Activated CD4-positive, alpha-beta T cell treated with anti-CD3 and anti-CD28 coated beads, Interleukin-10, Interleukin-2, amounts not matched to agents 100 ng/mL and 50 ng/mL, durations not matched to agents 16 hours and 8 hours (primary cell): Measurements from ENCODE around the gene AEBP2.
A peak's percentile ranks its signal among the peaks of the same experiment; 100 is the strongest.
"Not testable (repeated sequence)": the region's sequence is repeated elsewhere in the genome, so short reads cannot be mapped to it uniquely, and the experiment has no call there.

Experiments used
- DNase-seq: peaks from one replicate; pipeline ENCODE4 v3.0.0-alpha.2; 2020

The AEBP2 gene

GRCh38 chr12:19456176-19456575 lies 16.9 kb downstream of the AEBP2 start:
- DNase-seq, result no peak

DNA sequence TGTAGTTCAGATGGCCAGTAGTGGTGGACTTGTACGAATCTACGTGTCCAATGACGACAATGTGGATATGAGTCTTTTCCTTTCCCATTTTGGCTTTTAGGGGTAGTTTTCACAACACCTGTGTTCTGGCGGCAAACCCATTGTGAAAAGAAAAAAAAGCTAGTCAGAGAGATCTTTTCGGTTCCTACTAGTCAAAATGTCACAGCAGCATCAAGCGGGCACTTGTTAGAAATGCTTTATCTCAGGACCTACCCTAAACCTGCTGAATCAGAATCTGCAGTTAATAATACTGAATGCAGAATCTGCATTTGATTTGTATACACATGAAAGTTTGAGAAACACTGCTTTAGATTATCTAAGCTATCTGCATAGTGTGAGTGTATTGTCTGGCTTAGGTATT lies 18.3 kb downstream of the AEBP2 start:
- no peak for DNase-seq

DNA sequence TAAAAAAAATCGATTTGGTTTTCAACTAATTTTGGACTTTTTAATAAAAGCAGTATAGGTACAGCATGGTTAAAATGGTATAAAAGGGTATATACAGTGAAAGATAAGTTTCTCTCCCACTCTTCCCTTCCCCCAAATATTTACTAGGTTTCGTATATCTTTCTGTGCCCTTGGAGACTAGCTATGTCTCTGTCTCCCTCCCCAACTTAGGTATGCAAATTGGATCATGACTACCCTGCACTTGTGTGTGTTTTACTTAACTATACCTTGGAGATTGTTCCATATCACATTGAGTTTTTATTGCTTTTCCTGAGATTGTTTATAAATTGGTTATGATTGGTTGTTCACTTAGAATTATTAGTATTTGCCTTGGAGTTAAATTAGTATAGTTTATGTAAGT lies 19.4 kb downstream of the AEBP2 start:
- no peak for DNase-seq

DNA sequence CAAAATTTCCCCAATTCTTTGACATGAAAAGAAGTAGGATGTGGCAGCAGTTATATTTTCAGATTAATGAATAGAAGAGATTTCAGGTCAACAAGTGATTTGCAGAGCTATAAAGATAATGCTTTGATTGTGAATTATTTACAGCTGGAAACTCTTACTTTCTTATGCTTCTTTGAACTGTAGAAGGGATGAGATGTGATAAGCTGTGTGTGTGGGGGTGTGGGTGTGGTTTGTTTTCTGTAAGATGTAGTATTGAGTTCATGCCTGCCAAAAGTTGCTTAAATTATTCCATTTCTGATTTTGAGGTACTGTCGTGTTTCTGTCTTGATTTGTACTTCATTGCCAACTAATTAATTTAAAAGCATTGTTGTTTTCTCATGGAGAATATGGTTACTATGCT lies 22.7 kb downstream of the AEBP2 start:
- DNase-seq, result no peak

DNA sequence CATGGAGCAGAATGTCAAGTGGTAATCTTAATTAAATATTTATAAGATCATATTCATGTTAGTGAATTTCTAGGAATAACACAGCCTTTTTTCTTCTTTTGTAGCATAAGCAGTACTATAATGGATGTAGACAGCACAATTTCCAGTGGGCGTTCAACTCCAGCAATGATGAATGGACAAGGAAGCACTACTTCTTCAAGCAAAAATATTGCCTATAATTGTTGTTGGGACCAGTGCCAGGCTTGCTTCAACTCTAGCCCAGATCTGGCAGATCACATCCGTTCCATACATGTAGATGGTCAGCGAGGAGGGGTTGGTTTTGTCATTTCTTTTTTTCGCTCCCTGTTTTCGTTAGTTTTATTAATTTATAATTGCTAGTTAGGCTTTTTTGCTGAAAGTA lies 23.1 kb downstream of the AEBP2 start:
- DNase-seq, result no peak

- DNase-seq, result no peak
Measured at GRCh38 chr12:19464192-19464580, 24.9 kb downstream of the AEBP2 start.

DNA sequence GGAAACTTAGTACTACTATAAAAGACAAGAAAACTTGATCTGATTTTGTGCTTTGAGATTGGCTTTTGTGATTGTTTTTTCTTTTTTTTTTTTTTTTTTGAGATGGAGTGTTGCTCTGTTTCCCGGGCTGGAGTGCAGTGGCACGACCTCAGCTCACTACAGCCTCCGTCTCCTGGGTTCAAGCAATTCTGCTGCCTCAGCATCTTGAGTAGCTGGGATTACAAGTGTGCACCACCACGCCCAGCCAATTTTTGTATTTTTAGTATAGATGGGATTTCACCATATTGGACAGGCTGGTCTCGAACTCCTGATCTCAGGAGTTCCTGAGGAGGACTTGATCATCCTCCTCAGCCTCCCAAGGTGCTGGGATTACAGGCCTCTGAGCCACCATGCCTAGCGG lies 26.4 kb downstream of the AEBP2 start:
- no peak for DNase-seq

GRCh38 chr12:19474147-19474546 lies 34.9 kb downstream of the AEBP2 start:
- DNase-seq, result no peak

- DNase-seq, result not testable (repeated sequence)
Measured at GRCh38 chr12:19475884-19476505, 36.7 kb downstream of the AEBP2 start.

- no peak for DNase-seq
Measured at GRCh38 chr12:19477071-19477470, 37.8 kb downstream of the AEBP2 start.

- no peak for DNase-seq
Measured at GRCh38 chr12:19480459-19480858, 41.2 kb downstream of the AEBP2 start.

- DNase-seq, result no peak
Measured at GRCh38 chr12:19482036-19482435, 42.7 kb downstream of the AEBP2 start.

GRCh38 chr12:19482551-19483109 lies 43.3 kb downstream of the AEBP2 start:
- peak; percentile 74 for DNase-seq

DNA sequence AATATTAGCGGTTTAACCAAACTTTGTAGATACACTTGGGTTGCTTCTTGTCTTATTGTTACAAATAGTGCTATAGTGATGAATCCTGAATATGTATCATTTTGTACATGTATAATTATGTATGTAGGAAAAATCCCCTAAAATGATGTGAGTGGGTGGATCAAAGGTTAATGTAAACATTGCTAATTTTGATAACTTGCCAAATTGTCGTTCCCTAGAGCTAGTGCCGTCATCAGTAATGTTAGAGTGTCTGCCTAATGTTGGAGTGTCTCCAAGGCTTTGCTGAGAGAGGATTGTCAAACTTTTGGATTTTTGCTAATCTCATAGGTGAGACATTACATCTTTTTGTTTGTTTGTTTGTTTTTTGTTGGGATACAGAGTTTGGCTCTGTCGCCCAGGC lies 44.4 kb downstream of the AEBP2 start:
- DNase-seq, result no peak

DNA sequence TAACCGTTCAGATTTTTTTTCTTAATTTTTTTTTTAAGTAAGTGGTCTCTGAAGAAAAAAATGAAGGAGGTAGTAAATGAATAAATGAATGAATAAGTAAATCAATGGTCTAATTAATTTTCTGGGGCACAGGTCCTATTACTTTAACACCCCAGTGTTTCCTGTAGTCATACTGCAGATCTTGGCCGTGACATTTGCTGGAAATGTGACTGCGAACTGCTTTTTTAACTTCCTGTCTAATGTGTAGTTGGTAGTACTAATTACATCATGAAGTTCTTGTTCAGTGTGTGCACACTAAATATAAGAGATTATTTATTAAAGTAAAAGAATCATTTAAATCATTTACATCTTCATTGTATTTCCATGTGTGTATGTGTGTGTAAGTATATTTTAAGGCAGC lies 45.4 kb downstream of the AEBP2 start:
- peak; percentile 34 for DNase-seq

- DNase-seq, result no peak
Measured at GRCh38 chr12:19485240-19485639, 45.9 kb downstream of the AEBP2 start.

DNA sequence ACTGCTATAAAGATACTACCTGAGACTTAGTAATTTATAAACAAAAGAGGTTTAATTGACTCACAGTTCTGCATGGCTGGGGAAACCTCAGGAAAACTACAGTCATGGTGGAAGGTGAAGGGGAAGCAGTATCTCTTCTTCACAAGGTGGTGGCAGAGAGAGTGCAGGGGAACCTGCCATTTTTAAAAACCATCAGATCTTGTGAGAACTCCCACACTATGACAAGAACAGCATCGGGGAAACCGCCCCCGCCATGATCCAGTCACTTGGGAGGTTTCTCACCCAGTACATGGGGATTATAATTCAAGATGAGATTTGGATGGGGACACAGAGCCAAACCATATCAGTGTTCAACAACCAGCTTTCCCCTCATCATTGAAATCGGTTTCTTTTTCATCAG lies 49.9 kb downstream of the AEBP2 start:
- DNase-seq, result peak; percentile 8

DNA sequence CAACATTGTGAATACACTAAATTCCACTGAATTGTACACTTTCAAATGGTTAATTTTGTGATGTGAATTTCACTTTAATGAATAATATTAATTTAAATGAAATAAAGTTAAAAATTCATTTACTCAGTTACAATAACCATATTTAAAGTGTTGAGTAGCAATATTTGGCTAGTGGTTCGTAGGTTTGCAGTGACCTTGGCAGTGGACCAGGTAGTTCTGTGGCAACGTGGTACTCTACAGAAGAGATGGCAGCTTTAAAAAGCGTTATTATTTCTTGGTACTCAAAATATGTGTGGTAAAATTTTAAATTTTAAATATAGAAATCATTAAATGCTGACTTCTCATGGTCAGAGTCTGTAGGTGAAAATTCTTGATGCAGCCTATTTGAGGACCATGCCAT lies 51.6 kb downstream of the AEBP2 start:
- DNase-seq, result no peak

- DNase-seq, result no peak
Measured at GRCh38 chr12:19491863-19492262, 52.6 kb downstream of the AEBP2 start.

DNA sequence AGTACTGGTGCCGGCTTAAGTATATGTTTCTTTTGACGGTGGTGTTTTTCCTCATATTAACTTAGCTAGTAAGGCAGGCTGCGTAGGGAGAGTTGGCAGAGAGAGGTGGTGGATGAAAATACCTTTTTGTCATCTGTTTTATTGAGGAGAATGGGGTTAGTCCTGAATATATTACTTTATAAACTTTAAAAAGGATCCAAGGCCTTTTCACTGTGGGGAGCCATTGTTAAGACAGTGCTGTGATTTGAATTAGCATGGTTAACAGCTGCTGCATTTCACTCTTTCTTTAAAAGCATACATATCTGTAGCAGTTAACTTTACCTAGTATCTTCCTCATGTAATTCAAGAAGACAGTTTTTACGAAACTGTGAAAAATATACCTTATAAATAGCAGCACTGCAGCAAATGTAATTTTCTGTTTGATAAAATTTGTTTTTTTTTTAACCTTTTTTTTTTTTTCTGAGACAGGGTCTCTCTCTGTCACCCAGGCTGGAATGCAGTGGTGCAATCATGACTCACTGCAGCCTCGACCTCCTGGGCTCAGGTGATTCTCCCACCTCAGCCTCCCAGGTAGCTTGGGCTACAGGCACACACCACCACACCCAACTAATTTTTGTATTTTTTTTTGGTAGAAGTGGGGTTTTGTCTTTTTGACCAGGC lies 57.1 kb downstream of the AEBP2 start:
- no peak for DNase-seq

DNA sequence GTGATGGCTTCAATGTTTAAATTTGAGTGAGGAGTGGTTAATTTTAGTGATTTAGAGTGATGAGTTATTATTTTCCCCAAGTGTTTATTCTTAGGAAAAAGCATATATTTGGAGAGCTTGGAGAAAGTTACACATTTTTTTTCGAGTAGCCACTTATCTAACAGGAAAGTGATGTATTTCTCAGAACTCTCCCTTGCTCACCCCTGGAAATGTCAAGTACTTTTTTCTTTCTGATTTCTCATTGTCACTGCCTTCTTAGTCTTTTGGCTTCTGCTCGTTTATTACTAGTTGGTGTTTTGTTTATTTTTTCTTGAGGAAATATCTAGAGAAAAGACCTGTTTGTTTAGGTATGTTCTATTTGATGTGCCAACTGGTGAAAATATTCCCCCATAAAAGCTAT lies 58.8 kb downstream of the AEBP2 start:
- DNase-seq, result no peak

GRCh38 chr12:19499030-19499429 lies 59.7 kb downstream of the AEBP2 start:
- no peak for DNase-seq

GRCh38 chr12:19506497-19506896 lies 67.2 kb downstream of the AEBP2 start:
- DNase-seq, result no peak

GRCh38 chr12:19507823-19508222 lies 68.5 kb downstream of the AEBP2 start:
- no peak for DNase-seq

GRCh38 chr12:19510461-19510860 lies 71.2 kb downstream of the AEBP2 start:
- no peak for DNase-seq
